Tibial nerve (tissue), 4 donors: ENCODE data around the gene IL21R.

Source experiments
- CTCF ChIP-seq, 5 experiments: fragments of 200-600 bp in 3 of 5; fragments of 450-650 bp in 2 of 5; sonication (generic) in 3 of 5; IDR thresholded peaks; one replicate each; pipeline ENCODE4 v1.5.1; 2016 to 2019; ENCODE audit warnings: antibody characterized with exemption in 5 of 5, mild to moderate bottlenecking in 3 of 5, moderate library complexity in 2 of 5
- EP300 ChIP-seq, 2 donors: sonication (generic); formaldehyde crosslinking; IDR thresholded peaks; one replicate each; pipeline ENCODE4 v1.6.1; 2017; ENCODE audit warnings: antibody characterized with exemption in 2 of 2, mild to moderate bottlenecking in 1 of 2

DNA sequence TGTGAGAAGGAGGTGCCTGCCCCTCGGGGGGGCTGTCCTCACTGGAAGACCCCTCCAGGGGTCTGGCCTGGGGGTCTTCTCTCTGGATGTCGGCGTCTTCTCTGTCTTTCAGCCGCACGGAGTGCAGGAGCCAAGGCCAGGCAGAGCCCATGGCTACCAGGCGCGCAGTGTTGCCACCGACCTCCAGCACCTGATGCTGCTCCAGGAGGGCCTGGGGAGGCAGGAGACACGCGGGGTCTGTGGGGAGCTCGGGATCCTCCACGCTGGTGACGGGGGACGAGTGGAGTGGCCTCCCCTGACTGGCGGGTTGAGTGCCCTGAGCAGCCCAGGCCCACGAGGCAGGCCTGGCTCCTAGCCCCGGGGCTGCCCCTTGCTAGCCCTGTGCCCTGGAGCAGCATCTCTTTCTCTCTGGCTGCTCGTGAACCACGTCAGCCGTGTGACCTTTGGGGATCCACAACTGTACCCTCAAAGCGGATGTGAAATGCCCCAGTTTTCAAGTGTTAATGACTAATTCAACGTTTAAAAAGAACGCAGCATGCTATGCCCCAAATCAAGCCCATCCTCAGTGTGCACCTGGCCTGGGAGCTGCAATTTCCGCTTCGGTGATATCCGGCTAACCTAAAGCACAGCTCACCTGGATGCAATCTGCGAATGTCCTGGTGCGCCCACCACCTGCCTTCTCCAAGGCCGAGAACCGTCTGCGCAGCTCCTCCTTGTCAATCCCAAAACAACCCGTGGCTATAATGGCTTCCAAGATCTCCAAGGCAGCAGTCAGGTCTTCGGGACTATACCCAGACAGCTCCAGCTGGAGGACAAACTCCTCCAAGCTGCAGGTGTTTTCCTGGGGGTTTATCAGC lies 62.9 kb downstream of the IL21R start:
- TF ChIP-seq CTCF (IDR thresholded peaks at IDR 0.05) (no peak), EP300 (IDR thresholded peaks at IDR 0.05) (no peak)
